SU-DHL-6 (cell line): ENCODE results near the gene ANKFY1.

Experiments
- H2AFZ ChIP-seq: fragments of 200-600 bp; sonication (generic); 2 replicates; pipeline ENCODE4 v1.6.1; 2014; ENCODE audit warnings: low read depth, mild to moderate bottlenecking, moderate library complexity, mixed read lengths, antibody characterized with exemption, low read length; ENCODE audit not compliant: severe bottlenecking
- H3F3A ChIP-seq: fragments of 200-600 bp; shearing (Covaris generic); 2 replicates; pipeline ENCODE4 v1.6.0; 2016; ENCODE audit warnings: antibody characterized with exemption, mild to moderate bottlenecking; ENCODE audit not compliant: insufficient read depth
- H3K27ac ChIP-seq: fragments of 200-600 bp; sonication (generic); 2 replicates; pipeline ENCODE4 v1.5.1; 2016; ENCODE audit warnings: low read depth, mild to moderate bottlenecking, low read length, moderate library complexity, mixed read lengths
- H3K27me3 ChIP-seq: fragments of 200-600 bp; sonication (generic), shearing (Covaris generic); 2 replicates; pipeline ENCODE4 v1.6.0; 2014; ENCODE audit warnings: mild to moderate bottlenecking, low read length
- H3K36me3 ChIP-seq: fragments of 200-600 bp; sonication (generic); 2 replicates; pipeline ENCODE4 v1.6.1; 2014; ENCODE audit warnings: mild to moderate bottlenecking, low read length, mixed read lengths
- H3K4me2 ChIP-seq: fragments of 300-600, 200-600 bp; shearing (Covaris generic), sonication (generic); 2 replicates; pipeline ENCODE4 v1.6.0; 2014; ENCODE audit warnings: low read length, low read depth, mild to moderate bottlenecking; ENCODE audit not compliant: poor library complexity, severe bottlenecking
- H3K4me3 ChIP-seq: fragments of 200-600 bp; sonication (generic); 2 replicates; pipeline ENCODE4 v1.5.1; 2014; ENCODE audit warnings: antibody characterized with exemption, low read length, mild to moderate bottlenecking, mixed read lengths; ENCODE audit not compliant: insufficient read depth, poor library complexity, severe bottlenecking
- H3K79me2 ChIP-seq: fragments of 200-600 bp; sonication (generic); 2 replicates; pipeline ENCODE4 v1.6.1; 2014; ENCODE audit warnings: mild to moderate bottlenecking, low read length, moderate library complexity; ENCODE audit not compliant: insufficient read depth
- H3K9ac ChIP-seq: fragments of 200-600 bp; sonication (generic); 2 replicates; pipeline ENCODE4 v1.7.0; 2014; ENCODE audit warnings: mild to moderate bottlenecking, low read length
- H3K9me2 ChIP-seq: fragments of 200-600 bp; sonication (generic); replicated peaks from 2 replicates; pipeline ENCODE4 v1.6.1; 2014; ENCODE audit warnings: low read length; ENCODE audit not compliant: insufficient read depth
- H3K9me3 ChIP-seq: fragments of 200-600 bp; sonication (generic); 2 replicates; pipeline ENCODE4 v1.6.1; 2014; ENCODE audit warnings: low read length, mixed read lengths; ENCODE audit not compliant: insufficient read depth
- H4K20me1 ChIP-seq: fragments of 200-600 bp; sonication (generic); 2 replicates; pipeline ENCODE4 v1.6.1; 2014; ENCODE audit warnings: low read depth, mild to moderate bottlenecking, antibody characterized with exemption, low read length, moderate library complexity, mixed read lengths
- EZH2phosphoT487 ChIP-seq: fragments of 200-600 bp; sonication (generic), shearing (Covaris generic); conservative IDR thresholded peaks from 2 replicates; pipeline ENCODE4 v1.6.1; 2018; ENCODE audit warnings: mild to moderate bottlenecking, antibody characterized with exemption, low read length, moderate library complexity, mixed read lengths
- TF ChIP-seq, protein P1 (sequence below): fragments of 200-600 bp; sonication (generic); IDR thresholded peaks from one replicate; pipeline ENCODE4 v1.5.1; 2017; ENCODE audit warnings: antibody characterized with exemption, mild to moderate bottlenecking, low read length, moderate library complexity; ENCODE audit not compliant: insufficient read depth, poor library complexity, severe bottlenecking

The ANKFY1 gene

DNA sequence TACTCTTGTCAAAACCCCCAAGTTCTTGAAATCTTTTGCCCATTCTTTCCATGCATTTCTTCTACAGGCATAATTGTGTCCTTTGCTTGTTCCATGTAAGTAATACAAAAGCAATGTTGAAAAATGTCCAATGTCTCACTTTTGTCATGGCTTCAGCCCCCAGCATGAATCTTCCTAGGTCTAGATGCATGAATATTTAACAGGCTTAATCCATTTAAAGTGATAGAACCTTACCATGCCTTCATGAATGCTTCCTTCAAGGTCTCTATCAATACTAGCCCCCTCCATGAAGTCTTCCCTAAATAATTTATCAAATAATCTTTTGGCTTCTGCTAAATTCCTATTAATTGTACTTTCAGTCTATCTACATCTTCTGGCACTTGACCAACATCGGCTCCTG is 46.1 kb upstream of the ANKFY1 start:
- TF ChIP-seq, protein P1, sequence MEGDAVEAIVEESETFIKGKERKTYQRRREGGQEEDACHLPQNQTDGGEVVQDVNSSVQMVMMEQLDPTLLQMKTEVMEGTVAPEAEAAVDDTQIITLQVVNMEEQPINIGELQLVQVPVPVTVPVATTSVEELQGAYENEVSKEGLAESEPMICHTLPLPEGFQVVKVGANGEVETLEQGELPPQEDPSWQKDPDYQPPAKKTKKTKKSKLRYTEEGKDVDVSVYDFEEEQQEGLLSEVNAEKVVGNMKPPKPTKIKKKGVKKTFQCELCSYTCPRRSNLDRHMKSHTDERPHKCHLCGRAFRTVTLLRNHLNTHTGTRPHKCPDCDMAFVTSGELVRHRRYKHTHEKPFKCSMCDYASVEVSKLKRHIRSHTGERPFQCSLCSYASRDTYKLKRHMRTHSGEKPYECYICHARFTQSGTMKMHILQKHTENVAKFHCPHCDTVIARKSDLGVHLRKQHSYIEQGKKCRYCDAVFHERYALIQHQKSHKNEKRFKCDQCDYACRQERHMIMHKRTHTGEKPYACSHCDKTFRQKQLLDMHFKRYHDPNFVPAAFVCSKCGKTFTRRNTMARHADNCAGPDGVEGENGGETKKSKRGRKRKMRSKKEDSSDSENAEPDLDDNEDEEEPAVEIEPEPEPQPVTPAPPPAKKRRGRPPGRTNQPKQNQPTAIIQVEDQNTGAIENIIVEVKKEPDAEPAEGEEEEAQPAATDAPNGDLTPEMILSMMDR, result no peak
- no peak for TF ChIP-seq EZH2phosphoT487
- H3K36me3 ChIP-seq, result 0 out of 2 replicates have a peak, but pooled peaks cover 3% of the 10 kb centered on the region
- no peak overlapping the region for H3K27ac ChIP-seq
- H3K9me3 ChIP-seq, result no peaks in the 10 kb centered on the region
- no peak overlapping the region for H2AFZ ChIP-seq
- H3K79me2 ChIP-seq, result peaks cover 96% of the 10 kb centered on the region
- no peak overlapping the region for H3K4me2 ChIP-seq
- no peak overlapping the region for H3K9ac ChIP-seq
- H3K4me3 ChIP-seq, result no peak overlapping the region
- peaks cover 27% of the 10 kb centered on the region for H4K20me1 ChIP-seq
- no peaks in the 10 kb centered on the region for H3K27me3 ChIP-seq
- no peaks in the 10 kb centered on the region for H3K9me2 ChIP-seq
- peaks cover 16% of the 10 kb centered on the region; the same call in 1 of the 2 replicates for H3F3A ChIP-seq

DNA sequence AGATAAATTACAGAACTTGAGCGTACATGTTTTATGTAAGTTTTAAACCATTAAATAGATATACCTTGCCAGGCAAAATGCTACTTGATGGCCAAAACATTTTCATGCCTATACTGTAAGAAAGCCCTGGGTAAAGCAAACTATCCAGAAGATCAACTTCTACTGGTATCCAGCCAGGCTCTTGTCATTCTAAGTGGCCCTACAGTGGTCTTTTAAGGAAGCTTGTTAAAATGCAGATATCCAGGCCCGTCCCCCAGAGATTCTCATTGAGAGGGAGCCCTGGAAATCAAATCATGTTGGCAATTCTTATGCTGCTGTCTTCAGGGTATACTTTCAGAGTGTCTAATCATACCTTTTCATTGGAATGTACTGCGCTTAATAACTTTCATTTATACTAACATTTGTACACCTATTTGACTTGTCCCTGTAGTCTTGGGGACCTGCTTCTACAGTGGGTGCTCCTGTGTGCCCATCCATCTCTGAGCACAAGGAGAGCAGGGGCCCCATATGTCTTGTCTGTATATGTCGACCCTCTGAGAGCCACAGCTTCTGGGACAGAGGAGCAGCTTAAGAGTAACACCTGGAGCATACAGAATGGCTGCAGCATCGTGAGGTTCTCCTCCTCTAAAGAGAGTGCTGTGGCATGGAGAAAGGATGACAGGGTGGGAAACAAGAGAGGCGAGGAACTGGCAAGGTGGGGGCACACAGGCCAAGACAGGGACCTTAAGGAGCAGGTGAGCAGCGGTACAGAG is 43.6 kb upstream of the ANKFY1 start:
- no peaks in the 10 kb centered on the region for H3K9me3 ChIP-seq
- H3K9ac ChIP-seq, result no peak overlapping the region
- peaks cover 96% of the 10 kb centered on the region for H3K79me2 ChIP-seq
- peaks cover 21% of the 10 kb centered on the region; the same call in 1 of the 2 replicates for H3K36me3 ChIP-seq
- no peak for TF ChIP-seq EZH2phosphoT487
- TF ChIP-seq, protein P1, result no peak
- no peak overlapping the region for H3K27ac ChIP-seq
- peaks cover 15% of the 10 kb centered on the region; the same call in 1 of the 2 replicates for H3F3A ChIP-seq
- no peaks in the 10 kb centered on the region for H3K9me2 ChIP-seq
- H3K4me3 ChIP-seq, result no peak overlapping the region
- H2AFZ ChIP-seq, result no peak overlapping the region
- H3K27me3 ChIP-seq, result no peaks in the 10 kb centered on the region
- peaks cover 21% of the 10 kb centered on the region for H4K20me1 ChIP-seq
- no peak overlapping the region for H3K4me2 ChIP-seq

DNA sequence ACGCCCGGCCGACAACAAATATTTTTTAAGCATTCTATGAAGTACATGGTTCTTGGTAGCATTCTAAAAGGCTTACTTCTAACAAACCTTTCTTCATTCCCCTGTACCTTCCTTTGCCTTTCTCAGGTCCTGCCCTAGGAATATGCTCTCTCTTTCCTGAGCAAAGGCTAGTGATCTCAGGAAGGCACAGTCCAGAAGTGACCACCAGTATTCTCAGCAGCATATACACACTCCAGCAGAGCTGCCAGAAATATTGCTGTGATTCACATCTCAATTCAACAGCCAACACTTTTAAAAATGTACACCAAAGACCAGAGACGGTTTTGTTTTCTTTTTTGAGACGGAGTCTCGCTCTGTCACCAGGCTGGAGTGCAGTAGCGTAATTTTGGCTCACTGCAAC is 41.4 kb upstream of the ANKFY1 start:
- Histone ChIP-seq H3K4me2 (no peak overlapping the region), H3K27me3 (no peaks in the 10 kb centered on the region), H4K20me1 (peaks cover 15% of the 10 kb centered on the region), H2AFZ (no peak overlapping the region), H3K79me2 (peaks cover 92% of the 10 kb centered on the region), H3K9ac (no peak overlapping the region), H3K9me3 (no peaks in the 10 kb centered on the region), H3K36me3 (peaks cover 27% of the 10 kb centered on the region; the same call in 1 of the 2 replicates), H3K9me2 (no peaks in the 10 kb centered on the region), H3F3A (peaks cover 12% of the 10 kb centered on the region; the same call in 1 of the 2 replicates), H3K4me3 (no peak overlapping the region), H3K27ac (no peak overlapping the region)
- TF ChIP-seq EZH2phosphoT487, result no peak
- TF ChIP-seq, protein P1, result no peak
